HL-60 (cell line): ENCODE measurements around the gene PCDHA11.
"Not testable (repeated sequence)": the region's sequence is repeated elsewhere in the genome, so short reads cannot be mapped to it uniquely, and the experiment has no call there.

Experiments
- DNase-seq, 2 experiments: peaks; one replicate each; pipeline ENCODE4 v3.0.0-alpha.2; 2010 to 2020; ENCODE audit warnings: low read depth in 1 of 2, low spot score in 1 of 2
- H3K27ac ChIP-seq: fragments of 250-450 bp; sonication (Bioruptor Pico); replicated peaks from 2 replicates; pipeline ENCODE4 v1.5.1; 2020; ENCODE audit warnings: mild to moderate bottlenecking, moderate library complexity
- H3K27me3 ChIP-seq: fragments of 250-450 bp; sonication (Bioruptor Pico); 2 replicates; pipeline ENCODE4 v1.5.1; 2021; ENCODE audit warnings: mild to moderate bottlenecking, moderate library complexity; ENCODE audit not compliant: insufficient read depth, poor library complexity, severe bottlenecking
- H3K4me3 ChIP-seq: replicated peaks from 2 replicates; pipeline ENCODE4 v1.5.1; 2011; ENCODE audit warnings: mild to moderate bottlenecking, control low read depth, low read length; ENCODE audit not compliant: insufficient read depth
- GABPA ChIP-seq: IDR thresholded peaks from 2 replicates; pipeline ENCODE4 v1.6.1; 2012; ENCODE audit warnings: low read depth
- POLR2AphosphoS5 ChIP-seq: IDR thresholded peaks from 2 replicates; pipeline ENCODE4 v1.6.1; 2012; ENCODE audit warnings: low read depth
- SPI1 ChIP-seq: IDR thresholded peaks from 2 replicates; pipeline ENCODE4 v1.6.1; 2012; ENCODE audit warnings: low read depth, mild to moderate bottlenecking, borderline replicate concordance
- long read RNA-seq: library from polyadenylated mRNA; unstranded; transcript quantifications from one replicate; pipeline ENCODE4 v2.0.0, GENCODE V29; 2020
- TF ChIP-seq, protein P1 (sequence below): IDR thresholded peaks from one replicate; pipeline ENCODE4 v1.5.1; 2011; ENCODE audit warnings: low read length, control low read depth, inconsistent platforms; ENCODE audit not compliant: insufficient read depth
- TF ChIP-seq, protein P2 (sequence below): IDR thresholded peaks from 2 replicates; pipeline ENCODE4 v1.6.1; 2012; ENCODE audit warnings: low read depth; ENCODE audit not compliant: insufficient replicate concordance

The PCDHA11 gene, protein sequence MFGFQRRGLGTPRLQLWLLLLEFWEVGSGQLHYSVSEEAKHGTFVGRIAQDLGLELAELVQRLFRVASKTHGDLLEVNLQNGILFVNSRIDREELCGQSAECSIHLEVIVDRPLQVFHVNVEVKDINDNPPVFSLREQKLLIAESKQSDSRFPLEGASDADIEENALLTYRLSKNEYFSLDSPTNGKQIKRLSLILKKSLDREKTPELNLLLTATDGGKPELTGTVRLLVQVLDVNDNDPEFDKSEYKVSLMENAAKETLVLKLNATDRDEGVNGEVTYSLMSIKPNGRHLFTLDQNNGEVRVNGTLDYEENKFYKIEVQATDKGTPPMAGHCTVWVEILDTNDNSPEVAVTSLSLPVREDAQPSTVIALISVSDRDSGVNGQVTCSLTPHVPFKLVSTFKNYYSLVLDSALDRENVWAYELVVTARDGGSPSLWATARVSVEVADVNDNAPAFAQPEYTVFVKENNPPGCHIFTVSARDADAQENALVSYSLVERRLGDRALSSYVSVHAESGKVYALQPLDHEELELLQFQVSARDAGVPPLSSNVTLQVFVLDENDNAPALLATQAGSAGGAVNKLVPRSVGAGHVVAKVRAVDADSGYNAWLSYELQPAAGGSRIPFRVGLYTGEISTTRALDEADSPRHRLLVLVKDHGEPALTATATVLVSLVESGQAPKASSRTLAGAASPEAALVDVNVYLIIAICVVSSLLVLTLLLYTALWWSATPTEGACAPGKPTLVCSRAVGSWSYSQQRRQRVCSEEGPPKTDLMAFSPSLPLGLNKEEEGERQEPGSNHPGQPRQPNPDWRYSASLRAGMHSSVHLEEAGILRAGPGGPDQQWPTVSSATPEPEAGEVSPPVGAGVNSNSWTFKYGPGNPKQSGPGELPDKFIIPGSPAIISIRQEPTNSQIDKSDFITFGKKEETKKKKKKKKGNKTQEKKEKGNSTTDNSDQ
- long read RNA-seq: 0 reads

DNA sequence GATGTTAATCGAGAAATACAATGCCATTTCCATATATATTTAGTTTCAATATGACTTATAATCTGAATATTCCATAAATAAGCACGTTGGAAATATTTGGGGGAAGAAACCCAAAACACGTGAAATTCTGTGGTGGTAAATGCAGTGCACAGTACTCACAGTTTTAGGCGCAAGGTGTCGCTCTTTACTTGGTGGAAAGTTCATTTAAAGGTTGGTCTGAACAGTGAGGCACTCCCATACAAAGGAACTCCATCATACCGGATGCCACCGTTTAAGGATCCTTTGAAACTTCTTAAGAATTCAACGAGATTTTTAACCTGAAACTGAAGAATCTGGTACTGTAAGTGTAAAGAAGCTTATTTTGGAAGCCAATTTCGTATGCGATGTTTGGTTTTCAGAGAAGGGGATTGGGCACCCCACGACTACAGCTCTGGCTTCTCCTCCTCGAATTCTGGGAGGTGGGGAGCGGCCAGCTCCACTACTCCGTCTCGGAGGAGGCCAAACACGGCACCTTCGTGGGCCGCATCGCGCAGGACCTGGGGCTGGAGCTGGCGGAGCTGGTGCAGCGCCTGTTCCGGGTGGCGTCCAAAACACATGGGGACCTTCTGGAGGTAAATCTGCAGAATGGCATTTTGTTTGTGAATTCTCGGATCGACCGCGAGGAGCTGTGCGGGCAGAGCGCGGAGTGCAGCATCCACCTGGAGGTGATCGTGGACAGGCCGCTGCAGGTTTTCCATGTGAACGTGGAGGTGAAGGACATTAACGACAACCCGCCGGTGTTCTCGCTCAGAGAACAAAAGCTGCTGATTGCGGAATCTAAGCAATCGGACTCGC is at the start of gene PCDHA11:
Gene PCDHA11 (plus strand): TSS at position 237 of the 834 bp plus-strand sequence. CDS start 147 bp downstream, at position 384.
- no peak within 1 kb of the TSS for H3K4me3 ChIP-seq
- TF ChIP-seq SPI1: no peak
- TF ChIP-seq, protein P1, sequence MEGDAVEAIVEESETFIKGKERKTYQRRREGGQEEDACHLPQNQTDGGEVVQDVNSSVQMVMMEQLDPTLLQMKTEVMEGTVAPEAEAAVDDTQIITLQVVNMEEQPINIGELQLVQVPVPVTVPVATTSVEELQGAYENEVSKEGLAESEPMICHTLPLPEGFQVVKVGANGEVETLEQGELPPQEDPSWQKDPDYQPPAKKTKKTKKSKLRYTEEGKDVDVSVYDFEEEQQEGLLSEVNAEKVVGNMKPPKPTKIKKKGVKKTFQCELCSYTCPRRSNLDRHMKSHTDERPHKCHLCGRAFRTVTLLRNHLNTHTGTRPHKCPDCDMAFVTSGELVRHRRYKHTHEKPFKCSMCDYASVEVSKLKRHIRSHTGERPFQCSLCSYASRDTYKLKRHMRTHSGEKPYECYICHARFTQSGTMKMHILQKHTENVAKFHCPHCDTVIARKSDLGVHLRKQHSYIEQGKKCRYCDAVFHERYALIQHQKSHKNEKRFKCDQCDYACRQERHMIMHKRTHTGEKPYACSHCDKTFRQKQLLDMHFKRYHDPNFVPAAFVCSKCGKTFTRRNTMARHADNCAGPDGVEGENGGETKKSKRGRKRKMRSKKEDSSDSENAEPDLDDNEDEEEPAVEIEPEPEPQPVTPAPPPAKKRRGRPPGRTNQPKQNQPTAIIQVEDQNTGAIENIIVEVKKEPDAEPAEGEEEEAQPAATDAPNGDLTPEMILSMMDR: peak; percentile 0
- no peak for TF ChIP-seq POLR2AphosphoS5
- TF ChIP-seq, protein P2, sequence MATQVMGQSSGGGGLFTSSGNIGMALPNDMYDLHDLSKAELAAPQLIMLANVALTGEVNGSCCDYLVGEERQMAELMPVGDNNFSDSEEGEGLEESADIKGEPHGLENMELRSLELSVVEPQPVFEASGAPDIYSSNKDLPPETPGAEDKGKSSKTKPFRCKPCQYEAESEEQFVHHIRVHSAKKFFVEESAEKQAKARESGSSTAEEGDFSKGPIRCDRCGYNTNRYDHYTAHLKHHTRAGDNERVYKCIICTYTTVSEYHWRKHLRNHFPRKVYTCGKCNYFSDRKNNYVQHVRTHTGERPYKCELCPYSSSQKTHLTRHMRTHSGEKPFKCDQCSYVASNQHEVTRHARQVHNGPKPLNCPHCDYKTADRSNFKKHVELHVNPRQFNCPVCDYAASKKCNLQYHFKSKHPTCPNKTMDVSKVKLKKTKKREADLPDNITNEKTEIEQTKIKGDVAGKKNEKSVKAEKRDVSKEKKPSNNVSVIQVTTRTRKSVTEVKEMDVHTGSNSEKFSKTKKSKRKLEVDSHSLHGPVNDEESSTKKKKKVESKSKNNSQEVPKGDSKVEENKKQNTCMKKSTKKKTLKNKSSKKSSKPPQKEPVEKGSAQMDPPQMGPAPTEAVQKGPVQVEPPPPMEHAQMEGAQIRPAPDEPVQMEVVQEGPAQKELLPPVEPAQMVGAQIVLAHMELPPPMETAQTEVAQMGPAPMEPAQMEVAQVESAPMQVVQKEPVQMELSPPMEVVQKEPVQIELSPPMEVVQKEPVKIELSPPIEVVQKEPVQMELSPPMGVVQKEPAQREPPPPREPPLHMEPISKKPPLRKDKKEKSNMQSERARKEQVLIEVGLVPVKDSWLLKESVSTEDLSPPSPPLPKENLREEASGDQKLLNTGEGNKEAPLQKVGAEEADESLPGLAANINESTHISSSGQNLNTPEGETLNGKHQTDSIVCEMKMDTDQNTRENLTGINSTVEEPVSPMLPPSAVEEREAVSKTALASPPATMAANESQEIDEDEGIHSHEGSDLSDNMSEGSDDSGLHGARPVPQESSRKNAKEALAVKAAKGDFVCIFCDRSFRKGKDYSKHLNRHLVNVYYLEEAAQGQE: no peak
- H3K27me3 ChIP-seq: no peaks in the 10 kb centered on the region
- no peak within 1 kb of the TSS for H3K27ac ChIP-seq
- peak in 1 of 2 experiments; percentile 20 for DNase-seq

DNA sequence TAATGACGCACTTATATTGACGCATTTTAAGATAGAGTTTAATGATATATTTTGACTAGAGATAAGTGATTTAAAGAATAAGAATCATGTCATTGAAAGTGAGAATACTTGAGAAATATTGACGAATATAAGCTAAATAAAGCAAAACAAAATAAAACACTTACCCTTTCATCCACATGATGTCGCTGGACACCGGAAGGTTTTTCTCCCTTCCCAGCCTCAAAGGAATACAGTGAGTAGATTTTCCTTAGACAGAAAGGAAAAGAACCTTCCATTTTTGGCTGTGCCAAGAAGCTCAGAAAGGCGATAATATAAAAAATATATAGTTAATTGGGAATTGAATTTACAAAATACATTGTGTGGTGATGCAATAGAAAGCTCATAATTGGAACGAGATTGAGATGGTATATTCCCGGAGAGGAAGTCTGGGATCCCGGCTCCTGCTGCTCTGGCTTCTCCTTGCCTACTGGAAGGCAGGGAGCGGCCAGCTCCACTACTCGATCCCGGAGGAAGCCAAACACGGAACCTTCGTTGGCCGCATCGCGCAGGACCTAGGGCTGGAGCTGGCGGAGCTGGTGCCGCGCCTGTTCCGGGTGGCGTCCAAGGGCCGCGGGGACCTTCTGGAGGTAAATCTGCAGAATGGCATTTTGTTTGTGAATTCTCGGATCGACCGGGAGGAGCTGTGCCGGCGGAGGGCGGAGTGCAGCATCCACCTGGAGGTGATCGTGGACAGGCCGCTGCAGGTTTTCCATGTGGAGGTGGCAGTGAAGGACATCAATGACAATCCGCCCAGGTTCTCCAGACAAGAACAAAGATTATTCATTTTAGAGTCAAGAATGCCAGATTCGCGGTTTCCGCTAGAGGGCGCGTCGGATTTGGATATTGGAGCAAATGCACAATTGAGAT is 47.1 kb upstream of the PCDHA11 start, which contains the start of gene PCDHA5:
Gene PCDHA5 (plus strand): TSS at position 239 of the 906 bp plus-strand sequence.
- TF ChIP-seq, protein P1: peak; percentile 22
- TF ChIP-seq GABPA: no peak
- TF ChIP-seq SPI1: no peak
- no peaks in the 10 kb centered on the region for H3K27me3 ChIP-seq
- no peak within 1 kb of the TSS for H3K4me3 ChIP-seq
- no peak for DNase-seq
- H3K27ac ChIP-seq: no peak within 1 kb of the TSS

DNA sequence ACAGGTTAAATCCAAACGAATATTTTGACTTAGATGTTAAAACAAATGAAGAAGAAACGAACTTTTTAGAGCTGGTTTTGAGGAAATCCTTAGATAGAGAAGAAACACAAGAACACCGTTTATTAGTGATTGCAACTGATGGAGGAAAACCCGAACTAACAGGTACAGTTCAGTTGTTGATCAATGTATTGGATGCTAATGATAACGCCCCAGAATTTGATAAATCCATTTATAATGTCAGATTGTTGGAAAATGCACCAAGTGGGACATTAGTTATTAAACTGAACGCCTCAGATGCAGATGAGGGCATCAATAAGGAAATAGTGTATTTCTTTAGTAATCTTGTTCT is 46.5 kb upstream of the PCDHA11 start:
- TF ChIP-seq, protein P1: no peak
- no peak for TF ChIP-seq GABPA
- TF ChIP-seq, protein P2: no peak
- no peak for TF ChIP-seq SPI1
- TF ChIP-seq POLR2AphosphoS5: no peak
- DNase-seq: no peak
- Histone ChIP-seq H3K27ac (no peak overlapping the region), H3K4me3 (no peak overlapping the region), H3K27me3 (peaks cover 5% of the 10 kb centered on the region)

DNA sequence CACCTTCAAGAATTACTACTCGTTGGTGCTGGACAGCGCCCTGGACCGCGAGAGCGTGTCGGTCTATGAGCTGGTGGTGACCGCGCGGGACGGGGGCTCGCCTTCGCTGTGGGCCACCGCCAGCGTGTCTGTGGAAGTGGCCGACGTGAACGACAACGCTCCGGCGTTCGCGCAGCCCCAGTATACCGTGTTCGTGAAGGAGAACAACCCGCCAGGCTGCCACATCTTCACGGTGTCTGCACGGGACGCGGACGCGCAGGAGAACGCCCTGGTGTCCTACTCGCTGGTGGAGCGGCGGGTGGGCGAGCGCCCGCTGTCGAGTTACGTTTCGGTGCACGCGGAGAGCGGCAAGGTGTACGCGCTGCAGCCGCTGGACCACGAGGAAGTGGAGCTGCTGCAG is 45.8 kb upstream of the PCDHA11 start:
- not testable (repeated sequence) for H3K27ac ChIP-seq, DNase-seq, H3K4me3 ChIP-seq, H3K27me3 ChIP-seq
